Measurements from ENCODE around the gene ZNF525.
A peak's percentile ranks its signal among the peaks of the same experiment; 100 is the strongest.
"Not testable (repeated sequence)": the region's sequence is repeated elsewhere in the genome, so short reads cannot be mapped to it uniquely, and the experiment has no call there.

The ZNF525 gene

GRCh38 chr19:53395840-53396524 is 30.5 kb downstream of the ZNF525 start:
- DNase-seq (ENCODE audit: low spot score), result not testable (repeated sequence)

- DNase-seq (ENCODE audit: low spot score), result no peak
Observed at GRCh38 chr19:53396525-53396868, 31.0 kb downstream of the ZNF525 start.

DNA sequence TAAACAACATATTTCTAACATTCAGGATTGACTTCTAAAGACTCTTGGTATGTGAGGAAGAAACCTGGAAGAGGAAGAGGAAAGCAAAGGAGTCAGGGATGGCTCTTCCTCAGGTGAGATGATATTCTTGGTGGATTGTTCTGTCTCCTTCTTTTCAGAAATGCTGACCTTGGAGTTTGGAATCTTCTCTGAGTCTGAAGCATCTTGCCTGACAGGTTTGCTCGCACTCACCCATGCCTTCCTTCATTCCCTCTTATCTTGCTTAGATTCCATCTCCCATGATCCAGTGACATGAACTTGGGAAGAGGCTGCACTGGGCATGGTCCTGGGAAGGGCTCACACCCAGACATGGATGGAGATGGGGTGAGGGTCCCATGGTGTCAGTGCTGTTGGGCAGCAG is 32.4 kb downstream of the ZNF525 start:
- not testable (repeated sequence) for DNase-seq (ENCODE audit: low spot score)

GRCh38 chr19:53409505-53410204 is 44.1 kb downstream of the ZNF525 start:
- no peak for DNase-seq (ENCODE audit: low spot score)

DNA sequence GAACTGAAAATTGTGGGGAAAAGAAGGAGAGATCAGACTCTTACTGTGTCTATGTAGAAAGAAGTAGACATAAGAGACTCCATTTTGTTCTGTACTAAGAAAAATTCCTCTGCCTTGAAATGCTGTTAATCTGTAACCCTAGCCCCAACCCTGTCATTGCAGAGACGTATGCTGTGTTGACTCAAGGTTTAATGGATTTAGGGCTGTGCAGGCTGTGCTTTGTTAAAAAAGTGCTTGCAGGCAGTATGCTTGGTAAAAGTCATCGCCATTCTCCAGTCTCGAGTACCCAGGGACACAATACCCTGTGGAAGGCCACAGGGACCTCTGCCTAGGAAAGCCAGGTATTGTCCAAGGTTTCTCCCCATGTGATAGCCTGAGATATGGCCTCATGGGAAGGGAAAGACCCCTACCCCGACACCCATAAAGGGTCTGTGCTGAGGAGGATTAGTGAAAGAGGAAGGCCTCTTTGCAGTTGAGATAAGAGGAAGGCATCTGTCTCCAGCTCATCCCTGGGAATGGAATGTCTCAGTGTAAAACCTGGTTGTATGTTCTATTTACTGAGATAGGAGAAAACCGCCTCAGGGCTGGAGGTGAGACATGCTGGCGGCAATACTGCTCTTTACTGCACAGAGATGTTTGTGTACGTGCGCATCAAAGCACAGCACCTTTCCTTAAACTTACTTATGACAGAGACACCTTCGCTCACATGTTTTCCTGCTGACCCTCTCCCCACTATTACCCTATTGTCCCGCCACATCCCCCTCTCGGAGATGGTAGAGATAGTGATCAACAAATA is 55.2 kb downstream of the ZNF525 start:
- DNase-seq (ENCODE audit: low spot score), result not testable (repeated sequence)

DNA sequence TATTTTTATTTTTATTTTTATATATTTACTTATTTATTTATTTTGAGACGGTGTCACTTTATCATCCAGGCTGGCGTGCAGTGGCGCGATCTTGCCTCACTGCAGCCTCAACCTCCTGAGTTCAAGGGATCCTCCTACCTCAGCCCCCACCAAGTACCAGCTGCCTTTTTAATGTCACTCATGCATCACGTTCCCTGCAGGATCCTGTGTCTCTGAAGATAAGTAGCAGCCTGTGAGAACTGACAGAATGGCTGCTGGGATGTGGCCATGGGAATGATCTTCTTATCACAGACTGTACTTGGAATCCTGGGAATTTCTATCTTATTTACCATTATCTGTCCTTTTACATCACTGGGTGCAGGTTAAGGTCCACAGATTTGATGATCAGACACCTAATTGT is 57.0 kb downstream of the ZNF525 start:
- no peak for DNase-seq (ENCODE audit: low spot score)

GRCh38 chr19:53423074-53423473 is 57.6 kb downstream of the ZNF525 start:
- DNase-seq (ENCODE audit: low spot score), result not testable (repeated sequence)

DNA sequence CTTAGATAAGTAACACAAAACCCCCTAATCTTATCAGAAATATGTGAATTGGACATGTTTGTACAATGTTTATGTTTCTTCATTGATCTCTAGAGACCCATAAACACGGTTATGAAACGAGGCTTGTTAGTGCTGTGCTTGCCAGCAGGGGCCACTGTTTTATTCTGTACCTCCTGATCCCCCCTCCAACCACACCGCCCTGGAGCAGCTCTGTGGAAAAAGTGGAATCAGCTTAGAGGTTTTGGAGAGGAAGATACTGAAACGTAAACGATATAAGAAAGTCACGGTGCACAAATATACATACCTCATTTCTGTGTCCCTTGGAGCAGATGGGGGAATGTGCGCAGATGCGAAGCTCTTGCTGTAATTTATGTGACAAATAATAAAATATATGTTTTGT is 58.2 kb downstream of the ZNF525 start:
- not testable (repeated sequence) for DNase-seq (ENCODE audit: low spot score)

DNA sequence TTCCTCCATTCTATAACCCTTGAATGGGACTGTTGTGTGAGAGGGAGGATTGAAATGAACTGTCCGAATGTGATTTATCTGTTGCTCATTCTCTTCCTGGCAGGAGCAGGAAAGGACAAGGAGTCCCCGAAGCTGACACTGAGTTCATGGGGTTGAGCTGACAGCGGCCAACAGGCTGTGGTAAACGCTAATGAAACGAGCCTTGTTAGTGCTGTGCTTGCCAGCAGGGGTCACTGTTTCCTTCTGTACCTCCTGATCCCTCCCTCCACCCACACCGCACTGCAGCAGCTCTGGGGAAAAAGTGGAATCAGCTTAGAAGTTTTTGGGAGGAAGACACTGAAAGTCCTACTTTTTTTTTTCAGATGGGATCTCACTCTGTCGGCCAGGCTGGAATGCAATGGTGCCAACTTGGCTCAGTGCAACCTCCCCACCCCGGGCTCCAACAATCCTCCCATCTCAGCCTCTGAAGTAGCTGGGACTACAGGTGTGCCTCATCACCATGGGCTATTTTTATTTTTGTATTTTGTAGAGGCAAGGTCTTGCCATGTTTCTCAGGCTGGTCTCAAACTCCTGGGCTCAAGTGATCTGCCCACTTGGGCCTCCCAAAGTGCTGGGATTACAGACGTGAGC is 59.6 kb downstream of the ZNF525 start:
- DNase-seq (ENCODE audit: low spot score), result peak; percentile 79

DNA sequence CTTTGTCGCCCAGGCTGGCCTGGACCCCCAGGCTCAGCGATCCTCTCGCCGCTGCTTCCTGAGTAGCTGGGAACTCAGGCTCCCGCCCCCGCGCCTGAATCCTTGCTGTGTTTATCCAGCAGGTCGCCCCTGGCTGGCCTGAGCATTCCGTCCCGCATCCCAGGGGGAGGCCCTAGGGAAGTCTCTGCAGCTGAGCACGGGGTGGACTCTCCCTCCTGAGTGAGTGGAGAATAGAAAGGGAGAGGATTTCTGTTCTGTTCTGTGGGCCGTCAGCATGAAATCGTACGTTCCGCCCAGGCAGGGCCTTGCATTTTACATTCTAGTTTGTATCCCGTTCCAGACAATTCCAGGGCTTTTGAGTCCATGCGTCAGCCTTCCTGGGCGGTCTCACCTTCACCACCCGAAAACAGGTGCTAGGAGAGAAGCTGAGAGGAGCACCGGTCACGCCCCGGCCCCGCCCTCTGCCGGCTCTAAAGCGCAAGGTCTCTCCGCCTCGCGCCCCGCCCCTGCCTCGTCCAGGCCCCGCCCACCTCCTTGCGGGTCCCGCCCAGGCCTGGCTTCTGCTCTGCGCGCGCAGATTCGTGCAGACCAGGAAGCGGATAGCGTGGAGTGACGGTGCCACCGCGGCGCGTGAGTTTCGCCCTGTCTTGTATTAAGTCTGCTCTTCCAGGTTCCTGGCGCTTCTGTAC is 66.0 kb downstream of the ZNF525 start, which contains the start of gene ZNF761:
ZNF761 (plus strand) TSS at position 586 of the 689 bp plus-strand sequence. CDS start 15,285 bp downstream, outside the sequence.
- DNase-seq (ENCODE audit: low spot score), result peak; percentile 94

GRCh38 chr19:53432088-53432661 is 66.7 kb downstream of the ZNF525 start:
- peak; percentile 45 for DNase-seq (ENCODE audit: low spot score)

Data from D341Med (cell line).